ENCODE measurements around the gene COL27A1. TPM values are rescaled to one million over a fixed set of nuclear protein-coding genes. Genes with fewer than 3 reads are reported as not detected.
A peak's percentile ranks its signal among the peaks of the same experiment; 100 is the strongest.

The COL27A1 gene
- total RNA-seq, 1 donor from 2014 or later = 20.3 TPM

DNA sequence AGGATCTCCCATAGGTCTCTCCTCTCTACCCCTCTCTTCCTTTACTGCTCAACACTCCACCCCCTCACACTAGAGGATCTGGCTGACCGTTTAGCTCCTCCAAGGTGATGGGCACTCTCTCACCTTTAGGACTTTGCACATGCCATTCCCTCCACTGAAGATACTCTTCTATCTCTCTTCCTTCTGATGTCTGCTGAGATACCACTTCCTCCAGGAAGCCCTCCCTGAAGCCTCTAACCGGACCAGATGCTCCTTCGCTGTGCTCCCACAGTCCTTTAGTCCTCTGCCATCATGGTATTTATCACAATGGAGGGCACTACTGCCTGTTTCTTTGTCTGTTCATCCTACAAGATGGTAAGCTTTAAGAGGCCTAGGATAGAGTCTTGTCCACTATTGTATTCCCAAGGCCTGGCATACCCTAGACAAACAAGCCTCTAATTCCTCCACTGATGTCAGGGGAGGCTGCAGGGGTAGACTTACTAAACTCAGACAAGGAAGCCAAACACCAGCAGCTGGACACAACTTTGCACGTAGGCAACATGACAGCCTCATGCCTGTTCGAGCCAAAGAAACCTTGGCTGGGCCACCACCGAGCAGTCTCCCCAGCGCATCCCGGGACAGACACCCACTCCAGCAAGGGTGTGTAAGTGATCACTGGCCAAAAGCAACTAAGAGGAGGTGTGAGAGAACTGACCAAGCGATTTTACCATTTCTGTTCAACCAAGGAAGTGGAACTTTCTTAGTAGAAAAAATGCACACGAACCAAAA lies 194.6 kb downstream of the COL27A1 start:
- TF ChIP-seq, protein P1, sequence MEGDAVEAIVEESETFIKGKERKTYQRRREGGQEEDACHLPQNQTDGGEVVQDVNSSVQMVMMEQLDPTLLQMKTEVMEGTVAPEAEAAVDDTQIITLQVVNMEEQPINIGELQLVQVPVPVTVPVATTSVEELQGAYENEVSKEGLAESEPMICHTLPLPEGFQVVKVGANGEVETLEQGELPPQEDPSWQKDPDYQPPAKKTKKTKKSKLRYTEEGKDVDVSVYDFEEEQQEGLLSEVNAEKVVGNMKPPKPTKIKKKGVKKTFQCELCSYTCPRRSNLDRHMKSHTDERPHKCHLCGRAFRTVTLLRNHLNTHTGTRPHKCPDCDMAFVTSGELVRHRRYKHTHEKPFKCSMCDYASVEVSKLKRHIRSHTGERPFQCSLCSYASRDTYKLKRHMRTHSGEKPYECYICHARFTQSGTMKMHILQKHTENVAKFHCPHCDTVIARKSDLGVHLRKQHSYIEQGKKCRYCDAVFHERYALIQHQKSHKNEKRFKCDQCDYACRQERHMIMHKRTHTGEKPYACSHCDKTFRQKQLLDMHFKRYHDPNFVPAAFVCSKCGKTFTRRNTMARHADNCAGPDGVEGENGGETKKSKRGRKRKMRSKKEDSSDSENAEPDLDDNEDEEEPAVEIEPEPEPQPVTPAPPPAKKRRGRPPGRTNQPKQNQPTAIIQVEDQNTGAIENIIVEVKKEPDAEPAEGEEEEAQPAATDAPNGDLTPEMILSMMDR (conservative IDR thresholded peaks at IDR 0.05) = no peak
- no peak overlapping the region for H3K4me3 Mint-ChIP-seq
- H3K9me3 Mint-ChIP-seq = no peaks in the 10 kb centered on the region
- H3K4me1 Mint-ChIP-seq = peaks cover 20% of the 10 kb centered on the region
- no peaks in the 10 kb centered on the region for H3K27me3 Mint-ChIP-seq (ENCODE audit: low read depth)
- DNase-seq (ENCODE audit: low read depth, low spot score) = no peak
- H3K36me3 Mint-ChIP-seq (ENCODE audit: low read depth) = peaks cover 4% of the 10 kb centered on the region
- H3K27ac Mint-ChIP-seq (ENCODE audit: unreplicated experiment) = no peak overlapping the region

DNA sequence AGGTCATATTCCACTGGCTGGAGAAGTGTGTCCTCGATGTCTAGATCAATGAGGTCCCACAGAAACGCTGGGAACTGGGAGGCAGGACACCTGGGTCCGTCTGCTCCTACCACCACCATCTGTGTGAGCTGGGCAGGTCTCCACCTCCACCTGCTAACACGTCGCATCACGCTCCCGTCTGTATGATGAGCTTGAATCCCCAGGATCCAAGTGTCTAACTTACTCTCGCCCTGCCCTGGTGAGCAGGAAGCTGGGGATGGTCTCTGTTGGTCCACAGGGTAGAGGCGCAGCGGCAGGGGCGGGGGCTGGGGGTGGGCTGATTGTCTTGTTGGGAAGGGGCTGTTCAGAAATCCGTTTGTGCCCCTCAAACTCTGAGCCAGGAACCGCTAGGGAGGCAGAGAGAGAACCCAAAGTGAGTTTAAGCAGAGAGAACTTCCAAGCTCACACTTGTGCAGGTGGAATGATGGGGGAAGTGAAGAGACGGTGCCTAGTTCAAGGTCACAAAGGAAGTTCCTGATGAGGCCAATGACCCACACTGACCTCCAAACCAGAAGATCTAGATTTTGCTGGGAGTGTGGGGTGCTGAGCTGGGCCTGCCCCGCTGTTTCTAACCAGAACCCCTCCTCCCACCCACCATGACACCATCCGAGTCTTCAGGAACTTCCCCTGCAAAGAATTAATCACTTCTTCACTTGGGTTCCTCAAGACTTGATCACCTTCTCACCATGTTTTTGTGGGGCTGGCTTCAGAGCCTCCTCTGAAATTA lies 195.5 kb downstream of the COL27A1 start:
- Mint-ChIP-seq H3K36me3 (ENCODE audit: low read depth) (peaks cover 4% of the 10 kb centered on the region), H3K27me3 (ENCODE audit: low read depth) (no peaks in the 10 kb centered on the region), H3K4me3 (no peak overlapping the region), H3K27ac (ENCODE audit: unreplicated experiment) (no peak overlapping the region), H3K4me1 (peaks cover 20% of the 10 kb centered on the region), H3K9me3 (no peaks in the 10 kb centered on the region)
- DNase-seq (ENCODE audit: low read depth, low spot score) = no peak
- TF ChIP-seq, protein P1 (conservative IDR thresholded peaks at IDR 0.05) = no peak

DNA sequence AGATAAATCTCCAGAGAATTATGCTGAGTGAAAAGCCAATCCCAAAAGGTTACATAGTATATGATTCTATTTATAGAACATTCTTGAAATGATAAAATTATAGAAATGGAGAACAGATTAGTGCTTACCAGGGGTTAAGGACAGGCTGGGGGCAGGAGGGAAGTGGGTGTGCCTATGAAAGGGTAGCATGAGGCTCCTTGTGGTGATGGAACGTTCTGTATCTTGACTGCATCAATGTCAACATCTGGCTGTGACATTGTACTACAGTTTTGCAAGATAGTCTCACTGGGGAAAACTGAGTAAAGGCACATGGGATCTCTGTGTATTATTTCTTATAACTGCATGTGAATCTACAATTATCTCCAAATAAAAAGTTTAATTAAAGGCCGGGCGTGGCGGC lies 196.6 kb downstream of the COL27A1 start:
- H3K9me3 Mint-ChIP-seq = no peaks in the 10 kb centered on the region
- peaks cover 20% of the 10 kb centered on the region for H3K4me1 Mint-ChIP-seq
- H3K36me3 Mint-ChIP-seq (ENCODE audit: low read depth) = peaks cover 4% of the 10 kb centered on the region
- DNase-seq (ENCODE audit: low read depth, low spot score) = no peak
- TF ChIP-seq, protein P1 (conservative IDR thresholded peaks at IDR 0.05) = no peak
- no peak overlapping the region for H3K27ac Mint-ChIP-seq (ENCODE audit: unreplicated experiment)
- no peak overlapping the region for H3K4me3 Mint-ChIP-seq
- no peaks in the 10 kb centered on the region for H3K27me3 Mint-ChIP-seq (ENCODE audit: low read depth)

DNA sequence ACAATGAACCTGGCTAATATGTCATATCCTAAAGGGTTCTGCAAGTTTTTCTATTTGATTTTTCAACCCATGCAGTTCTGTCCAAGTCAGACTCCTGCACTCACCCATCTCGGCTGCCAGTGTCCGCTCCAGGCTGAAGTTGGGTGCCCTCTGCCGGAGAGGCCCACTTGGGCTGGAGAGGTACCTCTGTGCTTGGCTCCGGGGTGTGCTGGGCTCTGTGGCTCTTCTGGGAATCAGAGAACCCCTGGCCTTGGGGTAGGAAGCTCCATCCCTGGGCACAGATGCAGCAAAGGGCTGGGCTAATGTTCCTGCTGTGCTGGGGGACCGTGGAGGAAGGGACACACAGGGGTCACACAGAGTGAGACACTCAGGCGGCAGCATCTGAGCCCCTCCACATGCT lies 200.5 kb downstream of the COL27A1 start:
- Mint-ChIP-seq H3K27me3 (ENCODE audit: low read depth) (no peaks in the 10 kb centered on the region), H3K4me3 (no peak overlapping the region), H3K36me3 (ENCODE audit: low read depth) (peaks cover 3% of the 10 kb centered on the region), H3K9me3 (no peaks in the 10 kb centered on the region), H3K27ac (ENCODE audit: unreplicated experiment) (no peak overlapping the region), H3K4me1 (no peaks in the 10 kb centered on the region)
- TF ChIP-seq, protein P1 (conservative IDR thresholded peaks at IDR 0.05) = no peak
- no peak for DNase-seq (ENCODE audit: low read depth, low spot score)

DNA sequence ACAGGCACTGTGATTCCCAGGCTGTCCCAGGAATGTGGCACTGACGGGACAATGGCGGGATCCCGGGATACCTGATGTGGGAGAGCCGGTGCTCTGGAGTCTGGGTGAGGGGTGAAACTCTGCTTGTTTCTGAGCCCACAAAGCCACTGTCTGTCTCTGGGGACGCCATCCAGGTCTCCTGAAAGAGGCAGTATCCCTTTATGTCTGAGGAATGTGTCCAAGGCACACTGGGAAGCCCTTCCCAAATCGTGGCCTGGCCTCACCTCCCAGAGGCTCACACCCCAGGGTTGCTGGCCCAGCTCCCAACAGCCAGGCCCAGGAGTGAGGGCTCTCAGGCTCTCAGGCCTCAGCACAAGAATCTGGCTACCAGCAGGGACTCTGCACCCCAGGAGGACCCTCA lies 201.5 kb downstream of the COL27A1 start:
- H3K27ac Mint-ChIP-seq (ENCODE audit: unreplicated experiment) = peak overlapping the region; percentile 19
- no peak for DNase-seq (ENCODE audit: low read depth, low spot score)
- no peaks in the 10 kb centered on the region for H3K4me1 Mint-ChIP-seq
- TF ChIP-seq, protein P1 (conservative IDR thresholded peaks at IDR 0.05) = no peak
- no peak overlapping the region for H3K4me3 Mint-ChIP-seq
- H3K27me3 Mint-ChIP-seq (ENCODE audit: low read depth) = no peaks in the 10 kb centered on the region
- H3K9me3 Mint-ChIP-seq = no peaks in the 10 kb centered on the region
- peaks cover 8% of the 10 kb centered on the region for H3K36me3 Mint-ChIP-seq (ENCODE audit: low read depth)
